Glomerular visceral epithelial cell (primary cell): ENCODE results near the gene EAF1.
"Not testable (repeated sequence)": the region's sequence is repeated elsewhere in the genome, so short reads cannot be mapped to it uniquely, and the experiment has no call there.

Experiments
- DNase-seq: peaks from one replicate; pipeline ENCODE4 v3.0.0-alpha.2; 2016; ENCODE audit errors: extremely low spot score

The EAF1 gene

GRCh38 chr3:15479400-15480224, 52.2 kb downstream of the EAF1 start:
- no peak for DNase-seq

GRCh38 chr3:15484551-15484950, 57.2 kb downstream of the EAF1 start:
- DNase-seq = not testable (repeated sequence)

- DNase-seq = no peak
Measured at GRCh38 chr3:15486020-15486419, 58.6 kb downstream of the EAF1 start.

GRCh38 chr3:15486979-15487378, 59.6 kb downstream of the EAF1 start:
- DNase-seq = no peak

GRCh38 chr3:15488002-15488401, 60.6 kb downstream of the EAF1 start:
- DNase-seq = no peak

GRCh38 chr3:15490158-15490557, 62.8 kb downstream of the EAF1 start:
- no peak for DNase-seq

GRCh38 chr3:15491143-15491542, 63.7 kb downstream of the EAF1 start:
- DNase-seq = no peak
